GM19328 (cell line): ENCODE measurements around the gene SLC35G6.
"Not testable (repeated sequence)": the region's sequence is repeated elsewhere in the genome, so short reads cannot be mapped to it uniquely, and the experiment has no call there.

Experiments used
- ATAC-seq: cut with Tn5 transposase; IDR thresholded peaks from one replicate; pipeline ENCODE4 v1.9.1; 2021; ENCODE audit warnings: mild to moderate bottlenecking, moderate library complexity; ENCODE audit not compliant: unreplicated experiment

Gene SLC35G6

GRCh38 chr17:7477392-7478275 is 3.6 kb upstream of the SLC35G6 start:
- no peak for ATAC-seq

GRCh38 chr17:7478276-7479212 is 2.7 kb upstream of the SLC35G6 start:
- no peak for ATAC-seq

GRCh38 chr17:7479213-7480088 is 1.8 kb upstream of the SLC35G6 start, which contains the start of gene ZBTB4:
ZBTB4 (minus strand) TSS chr17:7479631; CDS start chr17:7466801, 12,830 bp downstream.
- no peak for ATAC-seq

- ATAC-seq: no peak
Observed at GRCh38 chr17:7480089-7480384, 1.2 kb upstream of the SLC35G6 start.

GRCh38 chr17:7481842-7482741 is 846 bp downstream of the SLC35G6 start:
- not testable (repeated sequence) for ATAC-seq

GRCh38 chr17:7482742-7483088 is 1.5 kb downstream of the SLC35G6 start:
- not testable (repeated sequence) for ATAC-seq

GRCh38 chr17:7483255-7484066 is 2.2 kb downstream of the SLC35G6 start:
- ATAC-seq: peak; percentile 34

GRCh38 chr17:7484067-7484918 is 3.0 kb downstream of the SLC35G6 start, which contains the start of gene POLR2A:
POLR2A (plus strand) TSS chr17:7484366.
- peak; percentile 59 for ATAC-seq

GRCh38 chr17:7484919-7485377 is 3.7 kb downstream of the SLC35G6 start:
- ATAC-seq: no peak

- ATAC-seq: no peak
Observed at GRCh38 chr17:7486181-7486580, 4.9 kb downstream of the SLC35G6 start.

- no peak for ATAC-seq
Observed at GRCh38 chr17:7490144-7490543, 8.9 kb downstream of the SLC35G6 start.

GRCh38 chr17:7491583-7491982 is 10.3 kb downstream of the SLC35G6 start:
- no peak for ATAC-seq

- ATAC-seq: no peak
Observed at GRCh38 chr17:7493941-7494340, 12.7 kb downstream of the SLC35G6 start.

- no peak for ATAC-seq
Observed at GRCh38 chr17:7495906-7496434, 14.7 kb downstream of the SLC35G6 start.

GRCh38 chr17:7496470-7497183 is 15.4 kb downstream of the SLC35G6 start:
- ATAC-seq: no peak

GRCh38 chr17:7497228-7497627 is 16.0 kb downstream of the SLC35G6 start:
- ATAC-seq: no peak

- no peak for ATAC-seq
Observed at GRCh38 chr17:7497636-7498035, 16.4 kb downstream of the SLC35G6 start.
